ENCODE measurements around the gene UNC5CL.

Gene UNC5CL

DNA sequence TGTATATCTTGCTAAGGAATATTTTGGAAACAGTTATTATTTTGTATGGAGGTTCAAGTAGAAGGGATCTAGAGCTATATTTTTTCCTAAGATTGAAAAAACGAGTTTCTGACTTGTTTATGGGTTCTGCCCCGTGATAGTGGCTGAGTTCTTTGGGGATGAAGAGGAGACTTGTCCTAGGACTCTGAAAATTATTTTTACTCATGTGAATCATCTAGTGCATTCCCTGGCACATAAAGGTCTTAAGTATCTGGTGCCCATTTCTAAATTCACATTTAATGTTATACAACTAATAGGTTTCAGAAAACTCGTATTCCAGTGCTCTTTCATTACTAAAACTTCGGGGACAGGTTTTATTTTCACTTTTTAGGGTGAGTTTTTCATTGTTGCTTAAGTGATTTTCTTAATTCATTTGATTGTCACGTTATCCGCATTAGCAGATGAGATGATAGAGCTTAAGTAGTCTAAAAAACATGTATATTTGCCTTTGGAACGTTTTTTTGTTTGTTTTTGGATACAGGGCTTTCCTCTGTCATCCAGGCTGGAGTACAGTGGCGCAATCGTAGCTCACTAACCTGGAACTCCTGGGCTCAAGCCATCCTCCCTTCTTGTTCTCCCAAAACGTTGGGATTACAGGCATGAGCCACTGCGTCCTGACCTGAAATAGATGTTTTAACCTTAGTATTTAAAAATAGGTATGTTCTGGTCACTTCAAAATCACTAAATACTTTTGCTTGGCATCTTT is 35.8 kb upstream of the UNC5CL start:
- Histone ChIP-seq H3K27ac (ENCODE audit: low read length) (peak overlapping the region; percentile 99), H3K9me3 (ENCODE audit: control insufficient read depth in 2 of 2, low read length in 2 of 2) (no peaks in the 10 kb centered on the region), H3K27me3 (ENCODE audit: control insufficient read depth in 1 of 2, insufficient read depth in 2 of 2, low read length in 2 of 2) (no peaks in the 10 kb centered on the region), H3K4me1 (ENCODE audit: control insufficient read depth, insufficient read depth, low read length) (peaks cover 16% of the 10 kb centered on the region), H3K36me3 (ENCODE audit: control insufficient read depth in 2 of 2, insufficient read depth in 2 of 2, low read length in 2 of 2) (peaks cover 2 to 8% of the 10 kb centered on the region in 2 donors), H3K9ac (ENCODE audit: low read length in 2 of 2) (peak overlapping the region; percentile 16 to 94), H3K4me3 (ENCODE audit: low read length in 2 of 2) (peak overlapping the region; percentile 86 to 88)

- peaks cover 2 to 3% of the 10 kb centered on the region in 2 donors for H3K36me3 ChIP-seq (ENCODE audit: control insufficient read depth in 2 of 2, insufficient read depth in 2 of 2, low read length in 2 of 2)
- H3K9ac ChIP-seq (ENCODE audit: low read length in 2 of 2) = peak overlapping the region; percentile 94 to 98
- peaks cover 16% of the 10 kb centered on the region for H3K4me1 ChIP-seq (ENCODE audit: control insufficient read depth, insufficient read depth, low read length)
- H3K27ac ChIP-seq (ENCODE audit: low read length) = peak overlapping the region; percentile 99
- peak overlapping the region; percentile 86 to 88 for H3K4me3 ChIP-seq (ENCODE audit: low read length in 2 of 2)
- H3K9me3 ChIP-seq (ENCODE audit: control insufficient read depth in 2 of 2, low read length in 2 of 2) = no peaks in the 10 kb centered on the region
- H3K27me3 ChIP-seq (ENCODE audit: control insufficient read depth in 1 of 2, insufficient read depth in 2 of 2, low read length in 2 of 2) = no peaks in the 10 kb centered on the region
Measured at GRCh38 chr6:41073968-41074691, 35.1 kb upstream of the UNC5CL start.

DNA sequence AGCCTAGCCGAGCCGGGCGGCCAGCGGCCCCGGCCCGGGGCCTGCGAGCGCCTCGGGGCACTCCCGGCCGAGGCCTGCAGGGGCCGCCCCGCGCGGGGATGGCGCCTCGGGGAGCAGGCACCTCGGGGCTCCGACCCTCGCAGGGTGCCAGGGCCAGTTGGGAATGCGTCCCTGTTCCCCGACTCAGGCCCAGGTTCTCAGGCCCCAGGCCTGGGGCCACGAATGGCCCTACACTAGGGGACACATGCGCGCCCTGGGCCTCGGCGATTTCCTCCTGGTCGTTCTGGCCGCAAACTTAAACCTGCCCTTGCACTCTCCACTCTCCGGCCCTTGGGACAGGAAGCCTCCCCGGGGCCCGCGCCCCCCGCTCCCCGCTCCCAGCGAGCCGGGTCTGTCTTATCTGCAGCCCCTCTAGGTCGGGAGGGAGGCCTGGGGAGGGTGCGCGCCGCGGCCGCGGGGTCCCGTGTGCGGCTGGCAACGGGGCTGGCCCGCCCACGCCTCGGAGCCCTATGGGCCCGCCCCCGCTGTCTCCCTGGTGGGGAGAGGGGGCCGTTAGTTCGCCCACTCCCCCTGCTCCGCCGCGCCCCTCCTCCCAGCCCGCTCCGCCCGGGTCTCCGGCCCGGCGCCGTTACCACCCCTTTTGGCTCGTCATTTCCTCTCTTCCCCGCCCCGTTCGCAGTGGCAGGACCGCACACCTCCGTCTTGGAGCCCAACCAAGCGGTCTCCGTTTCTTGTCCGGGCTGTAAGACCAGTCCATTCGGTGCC is 34.4 kb upstream of the UNC5CL start:
- peak overlapping the region; percentile 86 to 88 for H3K4me3 ChIP-seq (ENCODE audit: low read length in 2 of 2)
- H3K9ac ChIP-seq (ENCODE audit: low read length in 2 of 2) = peak overlapping the region; percentile 94 to 98
- peaks cover 6 to 7% of the 10 kb centered on the region in 2 donors for H3K36me3 ChIP-seq (ENCODE audit: control insufficient read depth in 2 of 2, insufficient read depth in 2 of 2, low read length in 2 of 2)
- peak overlapping the region; percentile 99 for H3K27ac ChIP-seq (ENCODE audit: low read length)
- peaks cover 16% of the 10 kb centered on the region for H3K4me1 ChIP-seq (ENCODE audit: control insufficient read depth, insufficient read depth, low read length)
- no peaks in the 10 kb centered on the region for H3K27me3 ChIP-seq (ENCODE audit: control insufficient read depth in 1 of 2, insufficient read depth in 2 of 2, low read length in 2 of 2)
- H3K9me3 ChIP-seq (ENCODE audit: control insufficient read depth in 2 of 2, low read length in 2 of 2) = no peaks in the 10 kb centered on the region

- H3K4me3 ChIP-seq (ENCODE audit: low read length in 2 of 2) = peak within 1 kb of the TSS; percentile 88 to 96
- peaks cover 16% of the 10 kb centered on the region for H3K4me1 ChIP-seq (ENCODE audit: control insufficient read depth, insufficient read depth, low read length)
- H3K27me3 ChIP-seq (ENCODE audit: control insufficient read depth in 1 of 2, insufficient read depth in 2 of 2, low read length in 2 of 2) = no peaks in the 10 kb centered on the region
- peak within 1 kb of the TSS; percentile 98 for H3K9ac ChIP-seq (ENCODE audit: low read length in 2 of 2)
- no peaks in the 10 kb centered on the region for H3K9me3 ChIP-seq (ENCODE audit: control insufficient read depth in 2 of 2, low read length in 2 of 2)
- peak within 1 kb of the TSS; percentile 99 for H3K27ac ChIP-seq (ENCODE audit: low read length)
- peaks cover 11 to 12% of the 10 kb centered on the region in 2 donors for H3K36me3 ChIP-seq (ENCODE audit: control insufficient read depth in 2 of 2, insufficient read depth in 2 of 2, low read length in 2 of 2)
Measured at GRCh38 chr6:41072836-41073202, 33.8 kb upstream of the UNC5CL start, which contains the start of gene NFYA. NFYA (plus strand) TSS chr6:41072974; CDS start chr6:41079090, 6,116 bp downstream.

GRCh38 chr6:41071923-41072835 is 33.2 kb upstream of the UNC5CL start, which contains the start of gene OARD1:
OARD1 (minus strand) TSS chr6:41072356; CDS start chr6:41071634, 722 bp downstream.
- no peaks in the 10 kb centered on the region for H3K9me3 ChIP-seq (ENCODE audit: control insufficient read depth in 2 of 2, low read length in 2 of 2)
- peak within 1 kb of the TSS; percentile 88 to 96 for H3K4me3 ChIP-seq (ENCODE audit: low read length in 2 of 2)
- H3K27ac ChIP-seq (ENCODE audit: low read length) = peak within 1 kb of the TSS; percentile 99
- peak within 1 kb of the TSS; percentile 98 for H3K9ac ChIP-seq (ENCODE audit: low read length in 2 of 2)
- H3K36me3 ChIP-seq (ENCODE audit: control insufficient read depth in 2 of 2, insufficient read depth in 2 of 2, low read length in 2 of 2) = peaks cover 12 to 17% of the 10 kb centered on the region in 2 donors
- H3K27me3 ChIP-seq (ENCODE audit: control insufficient read depth in 1 of 2, insufficient read depth in 2 of 2, low read length in 2 of 2) = no peaks in the 10 kb centered on the region
- H3K4me1 ChIP-seq (ENCODE audit: control insufficient read depth, insufficient read depth, low read length) = peaks cover 16% of the 10 kb centered on the region

DNA sequence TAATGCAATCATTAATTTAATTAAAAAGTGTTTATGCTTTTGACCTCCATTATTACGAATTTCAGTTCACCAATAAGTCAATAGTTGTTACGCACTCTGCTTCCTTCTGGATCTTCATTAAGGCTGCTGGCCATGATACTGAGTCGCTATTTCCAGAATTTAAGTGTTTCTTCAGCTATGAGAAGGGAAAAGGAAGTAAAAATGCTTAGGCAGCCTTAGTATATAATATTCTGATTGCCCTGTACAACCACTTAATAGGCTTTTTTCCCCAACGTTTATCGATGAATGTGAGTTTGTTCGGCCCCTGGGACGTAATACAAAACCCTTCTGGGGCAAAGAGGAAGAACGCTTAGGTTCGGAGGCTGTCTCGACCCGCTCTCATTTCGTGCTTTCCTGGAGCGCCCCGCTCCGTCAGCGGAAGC is 32.5 kb upstream of the UNC5CL start:
- H3K27ac ChIP-seq (ENCODE audit: low read length) = peak overlapping the region; percentile 99
- peaks cover 16% of the 10 kb centered on the region for H3K4me1 ChIP-seq (ENCODE audit: control insufficient read depth, insufficient read depth, low read length)
- H3K4me3 ChIP-seq (ENCODE audit: low read length in 2 of 2) = peak overlapping the region; percentile 88 to 96
- no peaks in the 10 kb centered on the region for H3K27me3 ChIP-seq (ENCODE audit: control insufficient read depth in 1 of 2, insufficient read depth in 2 of 2, low read length in 2 of 2)
- peaks cover 12 to 20% of the 10 kb centered on the region in 2 donors for H3K36me3 ChIP-seq (ENCODE audit: control insufficient read depth in 2 of 2, insufficient read depth in 2 of 2, low read length in 2 of 2)
- peak overlapping the region; percentile 97 to 98 for H3K9ac ChIP-seq (ENCODE audit: low read length in 2 of 2)
- no peaks in the 10 kb centered on the region for H3K9me3 ChIP-seq (ENCODE audit: control insufficient read depth in 2 of 2, low read length in 2 of 2)

GRCh38 chr6:41066867-41067304 is 27.9 kb upstream of the UNC5CL start:
- peaks cover 2% of the 10 kb centered on the region for H3K4me1 ChIP-seq (ENCODE audit: control insufficient read depth, insufficient read depth, low read length)
- no peak overlapping the region for H3K4me3 ChIP-seq (ENCODE audit: low read length in 2 of 2)
- H3K36me3 ChIP-seq (ENCODE audit: control insufficient read depth in 2 of 2, insufficient read depth in 2 of 2, low read length in 2 of 2) = peaks cover 26 to 31% of the 10 kb centered on the region in 2 donors
- no peak overlapping the region for H3K9ac ChIP-seq (ENCODE audit: low read length in 2 of 2)
- H3K27me3 ChIP-seq (ENCODE audit: control insufficient read depth in 1 of 2, insufficient read depth in 2 of 2, low read length in 2 of 2) = no peaks in the 10 kb centered on the region
- H3K27ac ChIP-seq (ENCODE audit: low read length) = no peak overlapping the region
- no peaks in the 10 kb centered on the region for H3K9me3 ChIP-seq (ENCODE audit: control insufficient read depth in 2 of 2, low read length in 2 of 2)

- H3K9ac ChIP-seq (ENCODE audit: low read length in 2 of 2) = no peak overlapping the region
- H3K27ac ChIP-seq (ENCODE audit: low read length) = no peak overlapping the region
- peaks cover 29 to 35% of the 10 kb centered on the region in 2 donors for H3K36me3 ChIP-seq (ENCODE audit: control insufficient read depth in 2 of 2, insufficient read depth in 2 of 2, low read length in 2 of 2)
- H3K4me1 ChIP-seq (ENCODE audit: control insufficient read depth, insufficient read depth, low read length) = peaks cover 7% of the 10 kb centered on the region
- H3K9me3 ChIP-seq (ENCODE audit: control insufficient read depth in 2 of 2, low read length in 2 of 2) = no peaks in the 10 kb centered on the region
- no peak overlapping the region for H3K4me3 ChIP-seq (ENCODE audit: low read length in 2 of 2)
- H3K27me3 ChIP-seq (ENCODE audit: control insufficient read depth in 1 of 2, insufficient read depth in 2 of 2, low read length in 2 of 2) = no peaks in the 10 kb centered on the region
Measured at GRCh38 chr6:41065550-41066026, 26.6 kb upstream of the UNC5CL start.

- Histone ChIP-seq H3K9ac (ENCODE audit: low read length in 2 of 2) (no peak overlapping the region), H3K27ac (ENCODE audit: low read length) (peak overlapping the region; percentile 38), H3K9me3 (ENCODE audit: control insufficient read depth in 2 of 2, low read length in 2 of 2) (no peaks in the 10 kb centered on the region), H3K27me3 (ENCODE audit: control insufficient read depth in 1 of 2, insufficient read depth in 2 of 2, low read length in 2 of 2) (no peaks in the 10 kb centered on the region), H3K36me3 (ENCODE audit: control insufficient read depth in 2 of 2, insufficient read depth in 2 of 2, low read length in 2 of 2) (peaks cover 27 to 35% of the 10 kb centered on the region in 2 donors), H3K4me3 (ENCODE audit: low read length in 2 of 2) (no peak overlapping the region), H3K4me1 (ENCODE audit: control insufficient read depth, insufficient read depth, low read length) (peaks cover 7% of the 10 kb centered on the region)
Measured at GRCh38 chr6:41064841-41065240, 25.8 kb upstream of the UNC5CL start.

All from stomach smooth muscle (tissue), 2 donors.